Measurements from ENCODE around the gene SEC61B. TPM values are rescaled to one million over a fixed set of nuclear protein-coding genes. Genes with fewer than 3 reads are reported as not detected.

Gene SEC61B
- total RNA-seq, 1 experiment from 2014 or later, result 125 TPM

GRCh38 chr9:99189887-99190596 is 32.0 kb upstream of the SEC61B start:
- no peaks in the 10 kb centered on the region for H4K20me1 ChIP-seq (ENCODE audit: insufficient read depth)
- ChIA-PET RAD21 (ENCODE audit: low non-redundant PET in 1 of 2, low total read pairs in 2 of 2, uncharacterized antibody in 2 of 2, unreplicated experiment in 2 of 2) (no interaction called here), POLR2A (no interaction called here), CTCF (no interaction called here)
- H3K9ac ChIP-seq (ENCODE audit: low read length), result no peak overlapping the region
- H3K4me2 ChIP-seq (ENCODE audit: low read length), result no peak overlapping the region
- no peaks in the 10 kb centered on the region for H3K79me2 ChIP-seq (ENCODE audit: insufficient read depth, low read length)
- intact Hi-C loops (cut with micrococcal nuclease), result loop anchor here (10.0 kb wide), 3 partner anchors 615 to 1035 kb away; no protein-coding TSS in a partner anchor
- no peaks in the 10 kb centered on the region for H3K9me2 ChIP-seq (ENCODE audit: insufficient read depth)
- DNase-seq (ENCODE audit: low read depth, low spot score) (no peak), ATAC-seq (no peak)
- H3K27me3 ChIP-seq (ENCODE audit: insufficient read depth, low read length), result peaks cover 6% of the 10 kb centered on the region; the same call in 1 of the 2 replicates
- BruUV-seq (replicated peaks), result no TSS peak
- no peaks in the 10 kb centered on the region for H3K9me3 ChIP-seq (ENCODE audit: control insufficient read depth in 1 of 2, insufficient read depth in 1 of 2, low read depth in 1 of 2, low read length in 2 of 2)
- H3K27ac ChIP-seq (ENCODE audit: low read depth, low read length), result no peak overlapping the region
- no peak overlapping the region for H2AFZ ChIP-seq (ENCODE audit: low read depth, low read length, poor library complexity, severe bottlenecking)
- no peaks in the 10 kb centered on the region for H3K4me1 ChIP-seq (ENCODE audit: control insufficient read depth in 1 of 2, insufficient read depth in 2 of 2, low read length in 2 of 2)
- no peaks in the 10 kb centered on the region for H3K36me3 ChIP-seq (ENCODE audit: control insufficient read depth in 1 of 2, insufficient read depth in 2 of 2, low read length in 2 of 2)
- TF ChIP-seq ZBTB33 (IDR thresholded peaks at IDR 0.05; ENCODE audit: extremely low read depth, insufficient replicate concordance, low read length), result no peak
- no peak for TF ChIP-seq MAX (IDR thresholded peaks at IDR 0.05)
- TF ChIP-seq POLR2A (IDR thresholded peaks at IDR 0.05; ENCODE audit: borderline replicate concordance, extremely low read depth, insufficient read depth, insufficient read length), result no peak
- no peak for TF ChIP-seq FOSL1 (IDR thresholded peaks at IDR 0.05; ENCODE audit: low read depth)
- no peak for TF ChIP-seq ELF1 (IDR thresholded peaks at IDR 0.05; ENCODE audit: borderline replicate concordance, low read depth)
- no peak for TF ChIP-seq EZH2phosphoT487 (IDR thresholded peaks at IDR 0.05; ENCODE audit: borderline replicate concordance)
- no peak overlapping the region for H3K4me3 ChIP-seq (replicated peaks in 1 of 2; ENCODE audit: low read depth in 1 of 2, low read length in 2 of 2)
